Measurements from ENCODE around the gene UBASH3A. TPM values are rescaled to one million over a fixed set of nuclear protein-coding genes. Genes with fewer than 3 reads are reported as not detected.

UBASH3A gene
- 0.23 TPM for total RNA-seq

GRCh38 chr21:42403611-42404231 is at the start of gene UBASH3A:
Gene UBASH3A, plus strand, starts transcription at chr21:42403902. Its CDS starts 44 bp downstream, at chr21:42403946.

DNA sequence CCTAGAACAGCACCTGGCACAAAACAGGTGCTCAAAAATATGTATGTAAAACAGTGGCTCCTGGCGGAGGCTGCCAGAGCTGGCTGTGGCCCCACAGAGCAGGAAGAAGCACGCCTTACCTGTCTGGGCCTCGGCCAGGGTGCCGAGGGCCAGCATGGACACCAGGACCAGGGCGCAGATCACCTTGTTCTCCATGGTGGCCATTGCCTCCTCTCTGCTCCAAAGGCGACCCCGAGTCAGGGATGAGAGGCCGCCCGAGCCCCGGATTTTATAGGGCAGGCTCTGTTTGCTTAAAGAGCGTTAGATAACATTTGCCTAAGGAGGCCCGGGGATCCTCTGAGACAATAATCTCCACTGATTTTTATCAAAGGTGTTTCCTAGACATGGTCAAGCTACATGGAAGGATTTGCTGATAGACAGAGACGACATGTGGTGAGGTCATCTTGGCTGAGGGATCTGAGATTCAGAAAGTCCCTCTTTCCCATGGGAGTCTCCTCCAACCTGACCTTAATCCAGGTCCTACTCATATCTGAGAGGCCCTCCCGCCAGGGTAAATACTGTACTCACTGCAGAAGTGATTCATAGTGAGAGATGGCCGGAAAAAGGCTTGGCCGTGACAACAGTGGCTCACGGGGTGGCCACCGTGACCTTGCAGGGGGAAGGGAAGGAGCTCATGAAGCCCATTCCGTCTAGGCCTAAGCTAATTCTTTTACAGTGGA is 37.3 kb upstream of the UBASH3A start, which contains the start of gene TFF1:
TSS of gene TFF1 (minus strand) at position 244 of the 719 bp plus-strand sequence. CDS start at position 204, 40 bp downstream.

DNA sequence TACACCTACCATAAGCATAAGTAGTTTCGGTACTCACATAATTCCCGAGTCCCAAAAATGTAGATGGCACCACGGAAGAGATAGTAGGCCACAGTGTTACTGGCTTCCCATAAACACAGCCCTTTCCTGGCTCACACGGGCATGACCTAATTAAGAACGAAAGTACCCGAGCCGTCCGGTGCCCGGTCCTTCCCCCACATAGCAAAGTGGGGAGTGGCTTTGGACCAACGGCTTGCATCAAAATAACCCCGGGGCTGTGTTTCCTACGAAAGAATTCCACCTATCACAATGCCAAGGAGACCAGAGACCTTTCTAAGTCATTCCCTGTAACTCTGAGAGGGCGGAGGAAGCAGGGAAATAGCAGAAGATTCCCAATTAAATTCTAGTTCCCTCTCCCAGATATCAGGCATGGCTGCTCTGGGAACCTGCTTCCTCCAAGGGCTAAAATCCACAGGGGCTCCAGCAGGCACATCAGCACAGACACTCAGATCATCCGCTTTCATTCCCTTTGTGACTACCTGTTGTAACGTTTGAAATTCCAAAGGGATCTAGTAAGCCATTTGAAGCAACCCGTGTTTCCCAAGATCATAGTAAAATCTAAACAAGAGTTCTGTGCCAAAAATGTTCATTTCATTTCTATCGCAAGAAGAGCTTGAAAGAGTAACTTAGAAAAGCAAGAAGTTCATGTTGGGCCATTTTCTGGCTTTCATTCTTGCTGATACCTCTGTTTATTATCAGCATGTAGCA is 7.6 kb upstream of the UBASH3A start, which contains the start of gene TMPRSS3:
TSS of gene TMPRSS3 (minus strand) at position 148 of the 747 bp plus-strand sequence. CDS start 635 bp downstream, outside the sequence.

GRCh38 chr21:42496120-42496838 is 92.6 kb downstream of the UBASH3A start, which contains the start of gene RSPH1:
Gene RSPH1, minus strand, starts transcription at chr21:42496224. Its CDS starts 38 bp downstream, at chr21:42496186.

Small RNA genes within 50 kb of the gene (small RNA-seq; reads per million reads assigned to genes)
- not detected for gene RNU6-1149P (ENCODE audit: low replicate concordance)

Other genes starting within 250 kb of the UBASH3A start
- 25.0 TPM for gene ABCG1, start 184.8 kb upstream of the UBASH3A start, total RNA-seq
- gene TFF3, start 88.5 kb upstream of the UBASH3A start, total RNA-seq, result 4.0 TPM
- gene TFF2, start 52.9 kb upstream of the UBASH3A start, total RNA-seq, result not detected
- gene TFF1, start 37.4 kb upstream of the UBASH3A start, total RNA-seq, result 0.70 TPM
- gene TMPRSS3, start 7.8 kb upstream of the UBASH3A start, total RNA-seq, result 1.5 TPM
- gene RSPH1, start 92.3 kb downstream of the UBASH3A start, total RNA-seq, result 3.2 TPM
- 10.0 TPM for gene SLC37A1, start 110.0 kb downstream of the UBASH3A start, total RNA-seq
- 30.1 TPM for gene PDE9A, start 249.7 kb downstream of the UBASH3A start, total RNA-seq

Data from metanephros (tissue), 2 donors.